HG03378 (cell line): ENCODE data around the gene OR52B2.
"Not testable (repeated sequence)": the region's sequence is repeated elsewhere in the genome, so short reads cannot be mapped to it uniquely, and the experiment has no call there.

ENCODE experiments used
- ATAC-seq: cut with Tn5 transposase; IDR thresholded peaks from one replicate; pipeline ENCODE4 v1.9.1; 2021; ENCODE audit warnings: mild to moderate bottlenecking, moderate library complexity; ENCODE audit not compliant: unreplicated experiment

OR52B2 gene

DNA sequence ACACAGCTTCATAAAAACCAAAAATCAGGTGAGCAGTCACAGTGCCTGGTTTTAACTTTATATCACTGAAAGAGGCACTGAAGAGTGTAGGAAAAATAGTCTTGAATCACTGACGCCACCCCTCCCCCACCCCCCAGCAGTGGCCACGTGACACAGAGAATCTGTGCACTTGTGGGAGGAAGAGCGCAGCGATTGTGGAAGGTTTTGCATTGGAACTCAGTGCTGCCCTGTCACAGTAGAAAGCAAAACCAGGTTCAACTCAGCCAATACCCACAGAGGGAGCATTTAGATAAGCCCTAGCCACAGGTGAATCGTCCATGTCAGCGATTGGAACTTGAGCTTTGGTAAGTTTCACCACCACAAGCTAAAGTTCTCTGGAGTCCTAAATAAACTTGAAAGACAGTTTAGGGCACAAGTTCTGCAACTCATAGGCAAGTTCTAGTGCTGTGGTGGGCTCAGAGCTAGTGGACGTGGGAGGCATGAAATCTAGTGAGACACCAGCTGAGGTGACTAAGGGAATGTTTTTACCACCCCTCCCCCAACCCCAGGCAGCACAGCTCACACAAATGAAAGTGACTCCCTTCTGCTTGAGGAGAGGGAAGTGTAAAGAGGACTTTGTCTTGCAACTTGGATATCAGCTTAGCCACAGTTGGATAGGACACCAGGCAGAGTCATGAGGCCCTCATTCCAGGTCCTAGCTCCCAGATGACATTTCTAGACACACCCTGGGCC is 13.3 kb downstream of the OR52B2 start:
- no peak for ATAC-seq

DNA sequence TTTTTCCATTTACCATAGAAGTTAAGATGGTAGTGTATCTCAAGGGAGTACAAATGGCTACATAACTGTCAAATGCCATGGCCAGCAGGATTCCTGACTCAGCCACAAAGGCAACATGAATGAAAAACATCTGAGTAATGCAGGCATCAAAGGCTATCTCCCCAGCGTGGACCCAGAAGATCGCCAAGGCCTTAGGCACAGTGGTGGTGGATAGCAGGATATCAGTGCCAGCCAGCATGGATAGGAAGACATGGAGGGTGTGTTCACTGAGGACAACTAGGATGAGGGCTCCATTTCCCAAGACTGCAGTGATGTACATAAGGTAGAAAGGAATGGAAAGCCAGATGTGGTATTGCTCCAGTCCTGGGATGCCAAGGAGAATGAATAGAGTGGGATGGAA is 18.0 kb downstream of the OR52B2 start:
- ATAC-seq, result no peak

DNA sequence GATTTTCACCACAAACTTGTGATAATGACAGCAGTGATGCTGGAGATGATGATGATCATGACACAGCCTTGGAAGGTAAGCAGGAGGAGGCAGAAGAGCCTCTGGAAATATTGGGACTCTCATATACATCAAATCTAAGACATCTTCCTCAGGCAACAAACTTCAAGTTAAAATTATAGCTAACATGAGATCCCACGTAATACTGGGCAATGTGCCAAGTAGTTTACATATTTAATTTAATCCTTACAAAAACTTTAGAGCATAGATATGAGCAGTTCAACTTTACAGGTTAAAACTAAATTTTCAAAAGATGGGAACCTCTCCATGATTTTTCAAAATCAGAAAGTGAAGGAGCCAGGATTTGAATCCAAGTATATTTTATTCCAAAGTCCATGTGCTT is 19.0 kb downstream of the OR52B2 start:
- no peak for ATAC-seq

DNA sequence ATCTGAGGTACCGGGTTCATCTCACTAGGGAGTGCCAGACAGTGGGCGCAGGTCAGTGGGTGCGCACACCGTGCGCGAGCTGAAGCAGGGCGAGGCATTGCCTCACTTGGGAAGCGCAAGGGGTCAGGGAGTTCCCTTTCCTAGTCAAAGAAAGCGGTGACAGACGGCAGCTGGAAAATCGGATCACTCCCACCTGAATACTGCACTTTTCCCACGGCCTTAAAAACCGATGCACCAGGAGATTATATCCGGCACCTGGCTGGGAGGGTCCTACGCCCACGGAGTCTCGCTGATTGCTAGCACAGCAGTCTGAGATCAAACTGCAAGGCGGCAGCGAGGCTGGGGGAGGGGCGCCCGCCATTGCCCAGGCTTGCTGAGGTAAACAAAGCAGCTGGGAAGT is 26.4 kb downstream of the OR52B2 start:
- ATAC-seq, result not testable (repeated sequence)

DNA sequence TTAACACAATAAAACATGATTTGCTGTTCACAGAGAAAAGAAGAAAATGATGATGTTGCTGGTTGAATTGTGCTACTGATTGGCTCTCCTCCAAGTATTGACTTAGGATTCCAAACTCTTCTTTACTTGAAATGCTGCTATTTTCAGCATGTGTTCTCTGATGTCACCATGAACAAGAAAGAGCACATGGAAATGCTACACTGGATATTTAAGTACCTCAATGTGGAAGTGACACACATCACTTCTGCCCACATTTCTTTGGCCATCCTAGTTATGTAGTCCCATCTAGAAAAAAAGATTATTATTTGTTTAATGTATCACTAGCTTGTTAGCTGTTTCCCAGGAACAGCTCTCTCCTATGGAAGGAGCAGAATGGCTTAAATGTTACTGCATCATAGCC is 27.2 kb downstream of the OR52B2 start:
- no peak for ATAC-seq

DNA sequence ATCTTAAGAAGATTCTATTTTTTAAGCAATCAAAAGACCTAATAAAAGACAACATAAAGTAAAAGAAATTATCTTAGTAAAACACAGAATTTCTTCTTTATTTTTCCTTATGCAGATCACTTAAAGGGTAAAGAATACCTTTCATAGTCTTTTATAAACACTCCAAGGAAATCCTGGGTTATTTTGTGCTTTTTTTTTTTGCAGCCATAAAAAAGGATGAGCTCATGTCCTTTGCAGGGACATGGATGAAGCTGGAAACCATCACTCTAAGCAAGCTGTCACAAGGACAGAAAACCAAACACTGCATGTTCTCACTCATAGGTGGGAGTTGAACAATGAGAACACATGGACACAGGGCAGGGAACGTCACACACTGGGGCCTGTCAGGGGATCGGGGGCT is 34.2 kb downstream of the OR52B2 start:
- not testable (repeated sequence) for ATAC-seq

DNA sequence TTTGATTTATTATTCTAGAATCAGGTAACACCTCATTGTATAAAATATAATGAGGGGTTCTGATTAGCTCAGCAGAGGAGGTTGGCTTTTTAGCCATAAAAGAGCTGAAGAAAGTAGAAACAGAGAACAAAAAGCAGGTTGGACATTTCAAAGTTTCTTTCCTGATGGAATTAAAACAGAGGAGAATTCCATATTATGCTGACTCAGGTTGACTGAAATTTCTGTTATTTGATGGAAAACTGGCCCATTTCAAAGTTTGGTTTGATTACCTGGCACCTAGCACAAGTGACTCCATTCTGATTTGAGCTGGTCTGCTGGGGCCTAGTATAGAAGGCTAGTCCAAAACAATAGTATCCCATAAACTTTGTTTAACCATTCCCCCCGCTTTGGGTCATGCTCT is 37.7 kb downstream of the OR52B2 start:
- no peak for ATAC-seq

DNA sequence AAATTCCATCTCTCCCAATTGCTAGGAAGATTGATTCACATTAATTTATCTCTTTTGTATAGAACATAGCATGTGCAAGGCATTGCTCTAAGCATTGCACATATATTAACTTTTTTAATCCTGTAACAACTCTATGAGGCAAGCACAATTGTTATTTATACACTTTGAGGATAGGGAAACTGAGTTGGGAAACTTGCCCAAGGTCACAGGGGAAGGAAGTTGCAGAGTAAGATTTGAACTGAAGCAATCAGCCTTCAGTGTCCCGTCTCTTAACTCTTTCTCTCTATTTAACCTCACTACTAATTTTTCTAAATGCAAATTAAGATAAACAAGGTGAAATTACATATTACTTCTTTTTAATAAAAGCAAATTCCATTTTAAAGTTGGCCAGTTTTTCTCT is 40.5 kb downstream of the OR52B2 start:
- no peak for ATAC-seq

DNA sequence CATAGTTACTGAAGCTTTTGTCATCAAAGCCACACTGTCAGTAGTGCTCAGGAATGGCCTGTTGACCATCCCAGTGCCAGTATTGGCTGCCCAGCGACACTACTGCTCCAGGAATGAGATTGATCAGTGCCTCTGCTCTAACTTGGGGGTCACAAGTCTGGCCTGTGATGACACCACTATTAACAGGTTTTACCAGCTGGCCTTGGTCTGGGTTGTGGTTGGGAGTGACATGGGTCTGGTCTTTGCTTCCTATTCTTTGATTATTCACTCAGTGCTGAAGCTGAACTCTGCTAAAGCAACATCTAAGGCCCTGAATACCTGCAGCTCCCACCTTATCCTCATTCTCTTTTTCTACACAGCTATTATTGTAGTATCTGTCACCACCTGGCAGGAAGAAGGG is 41.1 kb downstream of the OR52B2 start:
- no peak for ATAC-seq

DNA sequence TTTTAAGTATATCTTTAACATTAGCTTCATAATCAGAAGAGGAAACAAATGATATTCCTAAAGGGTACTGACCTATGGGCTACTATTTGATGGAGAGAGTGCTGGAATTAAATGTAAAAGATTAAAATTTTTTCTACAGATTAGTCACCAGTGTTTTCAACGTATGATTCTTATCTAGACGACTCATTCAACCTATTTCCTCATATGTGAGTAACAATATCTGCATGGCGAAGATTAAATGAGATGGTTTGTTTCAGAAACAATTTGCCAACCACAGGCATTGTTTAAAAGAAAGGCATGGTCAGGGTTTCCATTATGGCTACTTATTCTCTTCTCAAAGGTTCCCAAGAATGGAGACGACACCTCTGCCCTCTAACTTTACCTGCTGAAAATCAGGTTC is 42.2 kb downstream of the OR52B2 start:
- ATAC-seq, result no peak

DNA sequence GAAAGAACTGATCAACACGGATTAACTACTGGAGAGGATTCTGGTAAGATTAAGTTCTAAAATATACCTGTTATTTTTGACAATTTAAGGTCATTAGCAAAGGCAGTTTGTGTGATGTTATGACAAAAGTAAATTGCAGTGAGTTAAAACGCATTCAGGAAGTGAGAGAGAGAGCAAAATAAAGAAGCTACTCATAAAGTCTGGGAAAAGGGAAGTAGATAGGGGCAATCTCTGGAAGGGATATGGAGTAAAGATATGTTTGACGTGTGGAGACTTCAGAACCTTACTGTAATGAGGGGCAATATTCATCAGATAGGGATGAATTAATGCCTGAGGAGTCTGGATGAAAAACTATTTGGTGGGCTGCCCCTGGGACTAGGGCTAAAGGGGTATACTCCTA is 45.9 kb downstream of the OR52B2 start:
- no peak for ATAC-seq
